Neuronal stem cell (in vitro differentiated cells): Measurements from ENCODE around the gene PMIS2.

Experiments used
- DNase-seq: peaks from one replicate; pipeline ENCODE4 v3.0.0-alpha.2; 2013; ENCODE audit warnings: low spot score
- H2AFZ ChIP-seq: one replicate; pipeline ENCODE4 v1.6.1; 2013; ENCODE audit warnings: mild to moderate bottlenecking, low read length, inconsistent platforms
- H2AK5ac ChIP-seq: 2 replicates; pipeline ENCODE4 v1.6.1; 2013; ENCODE audit warnings: low read depth, mild to moderate bottlenecking, inconsistent platforms, low read length, moderate library complexity, mixed read lengths
- H2BK120ac ChIP-seq: 2 replicates; pipeline ENCODE4 v1.6.1; 2013; ENCODE audit warnings: low read depth, mild to moderate bottlenecking, inconsistent platforms, low read length, moderate library complexity, mixed read lengths
- H2BK12ac ChIP-seq: one replicate; pipeline ENCODE4 v1.6.1; 2013; ENCODE audit warnings: low read length, inconsistent platforms
- H2BK15ac ChIP-seq: 2 replicates; pipeline ENCODE4 v1.6.1; 2013; ENCODE audit warnings: mild to moderate bottlenecking, low read length, inconsistent platforms, mixed read lengths
- H2BK5ac ChIP-seq: one replicate; pipeline ENCODE4 v1.6.1; 2013; ENCODE audit warnings: inconsistent platforms, mild to moderate bottlenecking, low read length, moderate library complexity
- H3K14ac ChIP-seq: one replicate; pipeline ENCODE4 v1.6.1; 2013; ENCODE audit warnings: low read length, inconsistent platforms
- H3K18ac ChIP-seq: 2 replicates; pipeline ENCODE4 v1.6.1; 2013; ENCODE audit warnings: low read length, inconsistent platforms
- H3K23ac ChIP-seq: 2 replicates; pipeline ENCODE4 v1.6.1; 2013; ENCODE audit warnings: low read depth, mild to moderate bottlenecking, mixed read lengths, low read length, inconsistent platforms; ENCODE audit not compliant: poor library complexity
- H3K27ac ChIP-seq: replicated peaks from 3 replicates; pipeline ENCODE4 v1.5.1; 2013; ENCODE audit warnings: low read length, inconsistent platforms
- H3K27me3 ChIP-seq, 3 experiments: 2 replicates each; pipeline ENCODE4 v1.6.1; 2013; ENCODE audit warnings: low read length in 3 of 3, mild to moderate bottlenecking in 2 of 3, inconsistent platforms in 1 of 3, low read depth in 1 of 3, mixed read lengths in 1 of 3, moderate library complexity in 1 of 3; ENCODE audit not compliant: control insufficient read depth in 3 of 3, insufficient read depth in 3 of 3
- H3K36me3 ChIP-seq, 2 donors: replicated peaks in 1 of 2; 2 replicates each; pipeline ENCODE4 v1.6.1; 2013; ENCODE audit warnings: low read length in 2 of 2; ENCODE audit not compliant: control insufficient read depth in 2 of 2, insufficient read depth in 2 of 2
- H3K4ac ChIP-seq: 2 replicates; pipeline ENCODE4 v1.6.1; 2013; ENCODE audit warnings: inconsistent platforms, mild to moderate bottlenecking, low read length, moderate library complexity
- H3K4me1 ChIP-seq, 2 donors: 1 replicate in 1 of 2; 2 replicates in 1 of 2; pipeline ENCODE4 v1.6.1; 2013; ENCODE audit warnings: low read length in 2 of 2, low read depth in 1 of 2; ENCODE audit not compliant: control insufficient read depth in 2 of 2, insufficient read depth in 1 of 2
- H3K4me2 ChIP-seq: one replicate; pipeline ENCODE4 v1.6.1; 2013; ENCODE audit warnings: mild to moderate bottlenecking, low read length, inconsistent platforms; ENCODE audit not compliant: insufficient read depth, poor library complexity, severe bottlenecking
- H3K4me3 ChIP-seq, 2 donors: 2 replicates each; pipeline ENCODE4 v1.5.1; 2013; ENCODE audit warnings: low read length in 2 of 2, mild to moderate bottlenecking in 2 of 2, inconsistent platforms in 1 of 2, moderate library complexity in 1 of 2
- H3K79me1 ChIP-seq: one replicate; pipeline ENCODE4 v1.6.1; 2013; ENCODE audit warnings: low read depth, mild to moderate bottlenecking, inconsistent platforms, low read length, moderate library complexity
- H3K9ac ChIP-seq: one replicate; pipeline ENCODE4 v1.6.1; 2013; ENCODE audit warnings: mild to moderate bottlenecking, low read depth, low read length, inconsistent platforms; ENCODE audit not compliant: poor library complexity
- H3K9me3 ChIP-seq, 2 donors: replicated peaks in 1 of 2; 2 replicates each; pipeline versions ENCODE3 to v1.6.1; 2013; ENCODE audit warnings: low read length in 2 of 2, mild to moderate bottlenecking in 2 of 2, inconsistent platforms in 1 of 2, low read depth in 1 of 2, mixed read lengths in 1 of 2, moderate library complexity in 1 of 2; ENCODE audit not compliant: control insufficient read depth in 2 of 2, insufficient read depth in 1 of 2
- H4K8ac ChIP-seq: one replicate; pipeline ENCODE4 v1.6.1; 2013; ENCODE audit warnings: low read depth, mild to moderate bottlenecking, inconsistent platforms, low read length, moderate library complexity
- H4K91ac ChIP-seq: one replicate; pipeline ENCODE4 v1.6.1; 2013; ENCODE audit warnings: low read length, low read depth, mild to moderate bottlenecking, inconsistent platforms; ENCODE audit not compliant: poor library complexity
- WGBS, 2 donors: extraction: QIAGEN DNeasy Blood & Tissue Kit; methylation state at CpG; one replicate each; pipeline ENCODE4 v1.1.7; 2013; ENCODE audit warnings: missing lambda C conversion rate in 2 of 2, mixed read lengths in 1 of 2; ENCODE audit not compliant: insufficient read length in 2 of 2, insufficient replicate concordance in 1 of 2; ENCODE audit errors: extremely low coverage in 2 of 2; 5-methylcytosine and 5-hydroxymethylcytosine counted together

The PMIS2 gene

DNA sequence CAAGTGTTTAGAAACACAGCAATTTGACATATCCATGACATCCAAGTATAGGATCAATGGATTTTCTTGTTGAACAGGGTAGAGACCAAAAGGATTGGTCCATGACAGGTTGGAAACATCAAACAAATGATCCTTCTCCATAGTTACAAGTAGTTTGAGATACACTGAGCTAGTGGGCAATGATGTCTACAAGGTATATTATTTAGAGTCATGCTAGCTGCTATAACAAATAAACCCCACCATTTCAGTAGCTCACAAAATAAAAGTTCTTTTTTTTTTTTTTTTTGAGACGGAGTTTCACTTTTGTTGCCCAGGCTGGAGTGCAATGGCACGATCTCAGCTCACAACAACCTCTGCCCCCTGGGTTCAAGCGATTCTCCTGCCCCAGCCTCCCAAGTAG, 21.7 kb downstream of the PMIS2 start:
- Histone ChIP-seq H3K14ac (no peak overlapping the region), H3K79me1 (peaks cover under 1% of the 10 kb centered on the region), H2BK12ac (no peak overlapping the region), H3K9me3 (peaks cover 0 to 3% of the 10 kb centered on the region in 2 donors), H4K8ac (no peak overlapping the region), H2BK5ac (no peak overlapping the region), H2BK15ac (no peak overlapping the region), H2BK120ac (no peak overlapping the region), H3K36me3 (no peaks in the 10 kb centered on the region), H3K27ac (no peak overlapping the region), H3K4me2 (no peak overlapping the region), H2AK5ac (no peak overlapping the region), H4K91ac (no peak overlapping the region), H3K4me3 (no peak overlapping the region), H3K18ac (no peak overlapping the region), H3K9ac (no peak overlapping the region), H3K4ac (no peak overlapping the region), H3K27me3 (peaks cover 0 to 2% (median 0%) of the 10 kb centered on the region in 3 experiments), H3K23ac (no peak overlapping the region), H2AFZ (no peak overlapping the region), H3K4me1 (no peaks in the 10 kb centered on the region)
- no CpG with 5 or more reads among the region's 3 CpGs for WGBS, 2 donors
- no peak for DNase-seq

DNA sequence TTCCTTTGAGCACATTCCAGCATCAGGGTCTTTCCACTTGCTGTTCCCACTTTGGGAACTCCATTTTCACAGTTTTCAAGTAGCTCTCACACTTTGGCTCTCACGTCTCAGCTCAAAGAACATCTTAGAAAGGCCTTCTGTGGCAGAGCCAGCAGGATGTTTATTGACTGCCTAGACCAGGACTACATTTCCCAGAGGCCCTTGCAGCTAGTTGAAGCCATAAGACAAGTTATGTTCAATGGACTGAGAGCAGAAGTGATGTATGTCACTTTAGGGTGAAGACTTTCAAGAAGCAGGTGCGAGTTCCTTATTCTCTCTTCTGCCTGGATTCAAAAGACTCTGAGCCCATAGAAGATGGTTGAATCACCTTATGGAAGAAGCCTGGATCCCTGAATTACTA, 22.3 kb downstream of the PMIS2 start:
- no peak overlapping the region for H3K18ac ChIP-seq
- H2AK5ac ChIP-seq = no peak overlapping the region
- H2BK15ac ChIP-seq = no peak overlapping the region
- no peak overlapping the region for H3K9ac ChIP-seq
- H3K9me3 ChIP-seq = peaks cover 0 to 3% of the 10 kb centered on the region in 2 donors
- H3K27ac ChIP-seq = no peak overlapping the region
- H3K4ac ChIP-seq = no peak overlapping the region
- H3K4me1 ChIP-seq = peaks cover 0 to 2% of the 10 kb centered on the region in 2 donors
- H3K23ac ChIP-seq = no peak overlapping the region
- H3K79me1 ChIP-seq = peaks cover 4% of the 10 kb centered on the region
- no peak overlapping the region for H3K4me3 ChIP-seq
- no peak overlapping the region for H4K91ac ChIP-seq
- H3K4me2 ChIP-seq = no peak overlapping the region
- H2BK120ac ChIP-seq = no peak overlapping the region
- H2AFZ ChIP-seq = no peak overlapping the region
- no peak overlapping the region for H2BK12ac ChIP-seq
- H3K14ac ChIP-seq = no peak overlapping the region
- H4K8ac ChIP-seq = no peak overlapping the region
- DNase-seq = no peak
- peaks cover 0 to 2% (median 0%) of the 10 kb centered on the region in 3 experiments for H3K27me3 ChIP-seq
- no peak overlapping the region for H2BK5ac ChIP-seq
- no peaks in the 10 kb centered on the region for H3K36me3 ChIP-seq
- no CpG with 5 or more reads among the region's 2 CpGs for WGBS, 2 donors

DNA sequence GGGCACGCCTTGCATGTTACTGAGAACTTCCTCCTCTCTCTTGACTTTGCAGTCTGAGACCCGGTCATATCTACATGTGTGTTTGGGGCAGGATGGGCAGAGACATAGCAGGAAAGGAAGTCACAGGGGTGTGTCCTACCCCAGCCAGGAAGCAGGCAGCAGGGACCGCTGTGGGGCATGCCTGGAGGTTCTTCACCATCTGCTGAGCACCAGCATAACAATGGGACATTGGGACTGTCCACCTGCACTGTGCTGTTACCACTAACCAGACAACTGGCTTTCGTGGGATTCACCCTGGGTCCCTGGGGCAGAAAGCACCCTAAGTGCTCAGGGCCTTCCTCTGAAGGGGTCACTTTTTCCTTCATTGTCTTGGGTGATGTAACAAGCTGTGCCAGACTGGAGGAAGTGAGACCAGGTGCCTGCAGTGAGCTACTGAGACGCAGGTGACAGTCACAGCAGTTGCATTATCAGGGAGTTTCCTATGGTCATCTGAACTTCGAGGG, 23.9 kb downstream of the PMIS2 start:
- Histone ChIP-seq H3K4me3 (no peak overlapping the region), H3K9me3 (peaks cover 0 to 3% of the 10 kb centered on the region in 2 donors), H2BK12ac (no peak overlapping the region), H3K4ac (no peak overlapping the region), H3K27me3 (no peaks in the 10 kb centered on the region), H3K14ac (no peak overlapping the region), H3K9ac (no peak overlapping the region), H3K23ac (no peak overlapping the region), H4K91ac (no peak overlapping the region), H3K4me2 (no peak overlapping the region), H2BK120ac (no peak overlapping the region), H3K36me3 (peaks cover 3 to 11% of the 10 kb centered on the region in 2 donors), H3K27ac (no peak overlapping the region), H2AK5ac (no peak overlapping the region), H4K8ac (no peak overlapping the region), H2BK5ac (no peak overlapping the region), H2BK15ac (no peak overlapping the region), H3K18ac (no peak overlapping the region), H2AFZ (no peak overlapping the region), H3K79me1 (peaks cover 4% of the 10 kb centered on the region), H3K4me1 (peaks cover 0 to 2% of the 10 kb centered on the region in 2 donors)
- no CpG with 5 or more reads among the region's 6 CpGs for WGBS, 2 donors
- DNase-seq = no peak

DNA sequence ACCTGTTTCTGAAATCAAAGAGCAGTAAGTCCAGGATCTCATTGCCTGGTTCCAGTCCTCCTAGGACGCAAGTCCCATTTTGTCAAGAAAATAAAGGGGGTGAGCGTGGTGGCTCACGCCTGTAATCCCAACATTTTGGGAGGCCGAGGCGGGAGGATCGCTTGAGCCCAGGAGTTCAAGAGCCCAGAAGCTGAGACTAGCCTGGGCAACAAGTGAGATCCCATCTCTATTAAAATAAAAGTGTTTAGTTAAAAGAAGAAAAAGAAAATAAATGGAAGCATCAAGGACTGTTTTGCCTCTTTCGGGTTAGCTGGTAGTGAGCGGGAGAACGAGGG, 26.2 kb downstream of the PMIS2 start:
- H4K8ac ChIP-seq = no peak overlapping the region
- H3K4ac ChIP-seq = no peak overlapping the region
- no peak overlapping the region for H3K23ac ChIP-seq
- no peak overlapping the region for H2BK5ac ChIP-seq
- H3K4me2 ChIP-seq = no peak overlapping the region
- no peak overlapping the region for H4K91ac ChIP-seq
- no peak overlapping the region for H3K27ac ChIP-seq
- H3K9me3 ChIP-seq = peaks cover 0 to 3% of the 10 kb centered on the region in 2 donors
- H2BK15ac ChIP-seq = no peak overlapping the region
- peaks cover 0 to 2% of the 10 kb centered on the region in 2 donors for H3K4me1 ChIP-seq
- no peak overlapping the region for H2BK120ac ChIP-seq
- H3K4me3 ChIP-seq = peak overlapping the region in 1 of 2 donors; percentile 88
- no peak overlapping the region for H3K14ac ChIP-seq
- no peak overlapping the region for H2AK5ac ChIP-seq
- H2BK12ac ChIP-seq = no peak overlapping the region
- H3K27me3 ChIP-seq = no peaks in the 10 kb centered on the region
- peak; percentile 9 for DNase-seq
- H3K9ac ChIP-seq = peak overlapping the region; percentile 54
- peaks cover 4% of the 10 kb centered on the region for H3K79me1 ChIP-seq
- peaks cover 15 to 28% of the 10 kb centered on the region in 2 donors for H3K36me3 ChIP-seq
- peak overlapping the region; percentile 96 for H2AFZ ChIP-seq
- WGBS, 2 donors = no CpG with 5 or more reads among the region's 9 CpGs
- H3K18ac ChIP-seq = no peak overlapping the region
